ENCODE measurements around the gene NGEF.

Gene NGEF

GRCh38 chr2:233041722-233042323, 28.8 kb upstream of the NGEF start:
- no peak for FAIRE-seq
- DNase-seq (ENCODE audit: insufficient read length, low spot score): no peak
- no peak for TF ChIP-seq CTCF (IDR thresholded peaks at IDR 0.05; ENCODE audit: insufficient read depth, missing control alignments)

GRCh38 chr2:233040571-233040970, 27.5 kb upstream of the NGEF start:
- TF ChIP-seq CTCF (IDR thresholded peaks at IDR 0.05; ENCODE audit: insufficient read depth, missing control alignments): no peak
- FAIRE-seq: no peak

GRCh38 chr2:233039846-233040530, 26.9 kb upstream of the NGEF start:
- DNase-seq (ENCODE audit: insufficient read length, low spot score): no peak
- no peak for FAIRE-seq
- no peak for TF ChIP-seq CTCF (IDR thresholded peaks at IDR 0.05; ENCODE audit: insufficient read depth, missing control alignments)

More at GRCh38 chr2:233040571-233040970, 27.5 kb upstream of the NGEF start:
- no peak for DNase-seq (ENCODE audit: insufficient read length, low spot score)

- no peak for TF ChIP-seq CTCF (IDR thresholded peaks at IDR 0.05; ENCODE audit: insufficient read depth, missing control alignments)
- FAIRE-seq (no peak), DNase-seq (ENCODE audit: insufficient read length, low spot score) (no peak)
These were observed 26.3 kb upstream of the NGEF start for GRCh38 chr2:233039212-233039845.

- DNase-seq (ENCODE audit: insufficient read length, low spot score): no peak
- TF ChIP-seq CTCF (IDR thresholded peaks at IDR 0.05; ENCODE audit: insufficient read depth, missing control alignments): no peak
- FAIRE-seq: no peak
These were observed 24.0 kb upstream of the NGEF start for GRCh38 chr2:233037078-233037477.

- peak; percentile 93 for FAIRE-seq
- TF ChIP-seq CTCF (IDR thresholded peaks at IDR 0.05; ENCODE audit: insufficient read depth, missing control alignments): no peak
- DNase-seq (ENCODE audit: insufficient read length, low spot score): no peak
These were observed 23.2 kb upstream of the NGEF start for GRCh38 chr2:233036162-233036838.

All from D721Med (cell line).